Activated CD8-positive, alpha-beta memory T cell treated with anti-CD3 and anti-CD28 coated beads, Interleukin-2, amount 50 U/mL, for 24 hours (primary cell): ENCODE results near the gene C10orf67.

Experiments used
- DNase-seq: peaks from one replicate; pipeline ENCODE4 v3.0.0-alpha.2; 2020; ENCODE audit errors: extremely low read depth

C10orf67 gene

GRCh38 chr10:23172429-23173213 lies 172.0 kb downstream of the C10orf67 start:
- no peak for DNase-seq

- DNase-seq: no peak
These were observed 173.2 kb downstream of the C10orf67 start for GRCh38 chr10:23171232-23171876.

- DNase-seq: no peak
These were observed 186.2 kb downstream of the C10orf67 start for GRCh38 chr10:23158370-23158769.

GRCh38 chr10:23157691-23158369 lies 186.8 kb downstream of the C10orf67 start:
- DNase-seq: no peak

- no peak for DNase-seq
These were observed 187.3 kb downstream of the C10orf67 start for GRCh38 chr10:23157239-23157681.

- DNase-seq: no peak
These were observed 188.0 kb downstream of the C10orf67 start for GRCh38 chr10:23156447-23157150.

- DNase-seq: no peak
These were observed 189.4 kb downstream of the C10orf67 start for GRCh38 chr10:23155169-23155568.
